Ishikawa (cell line): Measurements from ENCODE around the gene CTNNA3.

Experiments
- CREB1 ChIP-seq: IDR thresholded peaks from 2 replicates; pipeline ENCODE4 v1.6.1; 2012; ENCODE audit warnings: low read depth
- EGR1 ChIP-seq: IDR thresholded peaks from 2 replicates; pipeline ENCODE4 v1.6.1; 2012
- EP300 ChIP-seq: IDR thresholded peaks from 2 replicates; pipeline ENCODE4 v1.6.1; 2012; ENCODE audit warnings: borderline replicate concordance
- FOXM1 ChIP-seq: IDR thresholded peaks from 2 replicates; pipeline ENCODE4 v1.6.1; 2012; ENCODE audit warnings: low read depth, borderline replicate concordance
- MAX ChIP-seq: IDR thresholded peaks from 2 replicates; pipeline ENCODE4 v1.6.1; 2012
- NFIC ChIP-seq: IDR thresholded peaks from 2 replicates; pipeline ENCODE4 v1.6.1; 2012
- RAD21 ChIP-seq: IDR thresholded peaks from 2 replicates; pipeline ENCODE4 v1.6.1; 2012; ENCODE audit warnings: low read depth
- TAF1 ChIP-seq: IDR thresholded peaks from 2 replicates; pipeline ENCODE4 v1.6.1; 2012; ENCODE audit warnings: low read depth, mild to moderate bottlenecking
- USF1 ChIP-seq: IDR thresholded peaks from 2 replicates; pipeline ENCODE4 v1.6.1; 2012
- ZBTB7A ChIP-seq: IDR thresholded peaks from 2 replicates; pipeline ENCODE4 v1.6.1; 2012; ENCODE audit warnings: low read depth

- no peak for TF ChIP-seq NFIC
- TF ChIP-seq TAF1: no peak
- no peak for TF ChIP-seq USF1
- TF ChIP-seq CREB1: no peak
- TF ChIP-seq EP300: no peak
- TF ChIP-seq MAX: no peak
- TF ChIP-seq FOXM1: no peak
- TF ChIP-seq ZBTB7A: no peak
- TF ChIP-seq EGR1: no peak
- TF ChIP-seq RAD21: no peak
These were observed 767.8 kb downstream of the CTNNA3 start for GRCh38 chr10:66927971-66928770.
